Memory B cell (primary cell): ENCODE measurements around the gene GPC3.
"Not testable (repeated sequence)": the region's sequence is repeated elsewhere in the genome, so short reads cannot be mapped to it uniquely, and the experiment has no call there.

Experiments used
- ATAC-seq: fragments of 150-1000 bp; cut with Tn5 transposase; 2 replicates; pipeline ENCODE4 v1.10.0; 2021; ENCODE audit warnings: low read depth, mild to moderate bottlenecking, moderate library complexity
- DNase-seq, 2 donors: peaks; one replicate each; pipeline ENCODE4 v3.0.0; 2022; ENCODE audit warnings: low spot score in 2 of 2
- H3K27ac Mint-ChIP-seq: one replicate; pipeline ENCODE4 v1.8.0; 2022; ENCODE audit warnings: mild to moderate bottlenecking, moderate library complexity, mixed read lengths
- H3K27me3 Mint-ChIP-seq: one replicate; pipeline ENCODE4 v1.8.0; 2022; ENCODE audit warnings: mixed read lengths
- H3K36me3 Mint-ChIP-seq: one replicate; pipeline ENCODE4 v1.8.0; 2022; ENCODE audit warnings: mild to moderate bottlenecking, mixed read lengths
- H3K4me1 Mint-ChIP-seq: one replicate; pipeline ENCODE4 v1.8.0; 2022; ENCODE audit warnings: mixed read lengths
- H3K4me3 Mint-ChIP-seq: one replicate; pipeline ENCODE4 v1.8.0; 2022; ENCODE audit warnings: mild to moderate bottlenecking, moderate library complexity, mixed read lengths
- H3K9me3 Mint-ChIP-seq: one replicate; pipeline ENCODE4 v1.8.0; 2022; ENCODE audit warnings: mixed read lengths

GPC3 gene

DNA sequence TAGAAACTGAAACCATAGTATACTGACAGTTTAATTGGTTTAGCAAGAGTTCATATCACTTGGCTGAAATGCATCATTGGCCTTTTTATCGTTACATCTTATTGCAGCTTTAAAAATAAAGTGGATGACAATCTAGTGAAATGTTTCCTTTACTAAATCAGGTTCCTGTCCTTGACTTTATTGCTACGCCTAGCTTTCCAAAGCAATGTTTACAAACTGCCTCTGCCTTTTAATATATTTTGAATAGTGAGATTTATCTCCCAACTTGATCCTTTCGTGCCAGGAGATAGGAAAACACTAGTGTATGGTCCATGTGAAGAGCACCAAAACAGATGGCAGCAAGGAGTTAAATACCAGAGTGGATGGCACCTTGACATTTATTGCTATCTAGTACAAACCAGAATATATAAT, 67.0 kb downstream of the GPC3 start:
- Mint-ChIP-seq H3K4me1 (peaks cover 6% of the 10 kb centered on the region), H3K27ac (no peak overlapping the region), H3K27me3 (no peaks in the 10 kb centered on the region), H3K36me3 (no peaks in the 10 kb centered on the region), H3K4me3 (no peak overlapping the region), H3K9me3 (no peaks in the 10 kb centered on the region)
- ATAC-seq = no peak
- DNase-seq = no peak

DNA sequence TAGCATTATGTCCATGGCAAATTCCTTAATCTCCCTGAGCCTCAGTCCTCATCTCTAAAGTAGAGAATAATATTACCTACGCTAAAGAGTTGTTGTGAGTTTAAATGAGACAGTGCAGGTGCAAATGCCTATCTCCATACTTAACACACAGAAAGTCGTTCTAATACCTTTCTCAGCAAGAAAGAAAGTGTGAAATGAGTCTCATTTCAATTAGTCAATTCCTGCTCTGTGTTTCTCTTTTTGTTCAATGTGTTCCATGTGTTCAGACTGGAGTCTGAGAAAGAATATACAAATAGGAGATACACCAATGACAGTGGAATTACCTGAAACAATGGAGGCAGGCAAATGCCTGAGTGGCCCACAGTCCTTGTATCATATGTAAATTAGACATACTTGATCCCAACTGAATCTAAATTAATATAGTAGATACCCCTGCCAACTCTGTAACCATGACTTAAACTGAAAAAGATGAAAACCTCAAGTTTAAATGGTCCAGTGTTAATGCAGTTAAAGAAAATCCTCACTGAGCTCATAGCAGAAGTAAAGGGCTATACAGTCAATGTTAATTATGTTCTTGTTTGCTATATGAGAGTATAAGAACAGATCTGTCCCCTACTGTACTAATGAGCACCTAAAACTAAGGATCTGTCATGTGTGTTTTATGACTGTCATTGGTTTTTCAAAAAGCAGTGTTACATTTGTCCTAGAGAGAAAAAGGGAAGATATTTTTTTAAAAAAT, 68.2 kb downstream of the GPC3 start:
- Mint-ChIP-seq H3K4me3 (no peak overlapping the region), H3K9me3 (no peaks in the 10 kb centered on the region), H3K27me3 (peaks cover 2% of the 10 kb centered on the region), H3K4me1 (peaks cover 3% of the 10 kb centered on the region), H3K27ac (no peak overlapping the region), H3K36me3 (no peaks in the 10 kb centered on the region)
- no peak for DNase-seq
- ATAC-seq = no peak

DNA sequence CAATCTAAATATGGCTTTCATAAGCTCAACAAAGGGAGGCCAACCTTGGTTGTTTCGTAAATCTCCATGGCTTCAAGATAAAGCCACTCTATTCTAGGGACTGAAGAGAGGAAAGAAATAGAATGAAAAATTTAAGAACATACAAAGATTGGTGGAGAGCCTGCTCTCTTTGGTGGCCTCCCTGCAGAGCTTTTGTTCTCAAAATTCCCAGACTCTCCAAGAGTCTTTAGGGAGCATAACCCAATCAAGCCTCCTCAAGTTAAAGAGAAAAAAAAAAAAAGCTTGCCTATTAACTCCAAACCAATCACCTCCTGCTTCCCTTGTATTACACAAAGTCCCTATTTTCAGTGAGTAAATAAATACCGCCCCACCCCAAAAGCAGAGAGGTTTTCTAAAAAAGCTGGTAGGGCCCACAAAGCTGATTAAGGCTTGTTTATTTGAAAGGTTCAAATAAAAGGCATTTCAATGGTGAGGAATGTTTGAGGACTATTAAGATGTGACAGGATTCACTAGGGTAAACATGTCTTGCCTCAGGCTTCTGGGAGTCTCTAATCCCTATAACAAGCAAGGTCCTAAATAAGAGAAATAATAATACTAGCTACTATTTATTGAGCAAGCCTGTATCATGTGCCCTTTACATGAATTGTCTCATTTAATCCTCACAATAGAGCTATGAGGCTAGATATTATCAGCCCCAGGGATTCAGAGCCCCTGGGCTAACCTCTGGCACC, 71.6 kb downstream of the GPC3 start:
- Mint-ChIP-seq H3K27me3 (peaks cover 2% of the 10 kb centered on the region), H3K27ac (no peak overlapping the region), H3K36me3 (no peaks in the 10 kb centered on the region), H3K4me1 (no peaks in the 10 kb centered on the region), H3K9me3 (no peaks in the 10 kb centered on the region), H3K4me3 (no peak overlapping the region)
- ATAC-seq (no peak), DNase-seq (no peak)

DNA sequence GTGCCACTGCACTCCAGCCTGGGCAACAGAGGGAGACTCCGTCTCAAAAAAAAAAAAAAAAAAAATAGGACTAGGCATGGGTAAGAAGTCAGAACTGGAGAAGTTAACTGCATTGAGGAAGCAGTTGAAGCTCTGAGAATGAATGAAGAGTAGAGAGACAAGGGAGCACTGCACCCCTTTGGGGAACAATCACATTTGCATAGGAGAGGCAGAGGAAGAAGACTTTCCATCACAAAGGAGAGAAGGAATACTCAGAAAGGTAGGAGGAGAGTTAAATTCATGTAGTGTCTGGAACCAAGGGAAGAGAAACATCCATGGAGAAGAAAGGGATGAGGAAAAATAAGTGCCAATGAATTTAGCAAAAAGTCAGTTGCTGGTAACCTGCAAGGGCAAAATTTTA, 72.4 kb downstream of the GPC3 start:
- no peak for DNase-seq
- Mint-ChIP-seq H3K4me3 (no peak overlapping the region), H3K27ac (no peak overlapping the region), H3K36me3 (no peaks in the 10 kb centered on the region), H3K4me1 (no peaks in the 10 kb centered on the region), H3K9me3 (no peaks in the 10 kb centered on the region), H3K27me3 (peaks cover 2% of the 10 kb centered on the region)
- ATAC-seq = no peak

DNA sequence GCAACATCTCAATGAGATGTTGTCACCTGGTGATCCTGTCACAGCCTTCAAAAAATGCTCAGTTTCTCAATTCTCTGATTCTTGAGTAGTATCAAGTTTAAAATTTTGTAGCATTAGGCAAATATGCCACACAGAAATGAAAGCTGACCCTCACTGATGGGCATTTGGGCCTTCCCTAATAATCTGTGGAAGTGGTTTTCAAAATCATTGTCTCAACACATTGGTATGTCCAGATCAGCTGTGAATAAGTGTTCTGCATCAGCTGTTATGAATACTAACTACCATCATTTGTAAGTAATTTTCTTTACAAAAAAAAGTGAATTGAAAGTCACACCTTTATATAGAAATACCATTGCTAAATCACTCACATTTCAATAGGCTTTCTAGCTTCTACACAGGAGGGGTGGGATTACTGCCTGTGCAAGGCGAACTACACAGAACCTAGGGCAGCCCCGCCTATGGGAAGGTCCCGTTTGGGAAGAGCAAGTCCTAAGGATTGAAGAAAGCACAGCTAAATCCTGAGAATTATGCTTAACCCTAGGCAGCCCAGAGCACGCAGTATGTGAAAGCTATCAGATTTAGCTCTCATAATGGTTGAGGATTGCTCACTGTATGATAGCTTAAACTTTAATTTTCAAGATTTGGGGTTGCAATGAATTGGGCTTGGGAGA, 73.4 kb downstream of the GPC3 start:
- peaks cover 2% of the 10 kb centered on the region for H3K27me3 Mint-ChIP-seq
- no peak overlapping the region for H3K27ac Mint-ChIP-seq
- H3K4me1 Mint-ChIP-seq = no peaks in the 10 kb centered on the region
- no peaks in the 10 kb centered on the region for H3K36me3 Mint-ChIP-seq
- DNase-seq = no peak
- H3K9me3 Mint-ChIP-seq = no peaks in the 10 kb centered on the region
- no peak overlapping the region for H3K4me3 Mint-ChIP-seq
- no peak for ATAC-seq

DNA sequence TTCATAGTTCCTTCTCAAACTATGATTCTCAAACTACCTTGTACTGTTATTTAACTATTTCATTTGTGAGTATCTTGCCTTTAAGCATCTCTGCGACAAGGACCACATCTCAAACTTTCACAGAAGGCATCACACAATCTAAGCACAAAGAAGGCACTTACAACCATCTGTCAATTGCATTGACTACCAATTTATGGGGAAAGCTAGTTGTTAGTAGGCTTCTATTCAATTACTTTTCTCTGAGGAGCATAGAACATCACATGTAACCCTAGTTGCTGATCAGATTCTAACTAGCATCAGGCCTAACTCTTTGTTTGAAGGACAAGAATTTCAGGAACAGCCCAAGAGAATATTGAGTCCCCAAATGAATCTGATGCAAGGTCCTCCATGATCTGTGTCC, 74.9 kb downstream of the GPC3 start:
- no peak for ATAC-seq

DNA sequence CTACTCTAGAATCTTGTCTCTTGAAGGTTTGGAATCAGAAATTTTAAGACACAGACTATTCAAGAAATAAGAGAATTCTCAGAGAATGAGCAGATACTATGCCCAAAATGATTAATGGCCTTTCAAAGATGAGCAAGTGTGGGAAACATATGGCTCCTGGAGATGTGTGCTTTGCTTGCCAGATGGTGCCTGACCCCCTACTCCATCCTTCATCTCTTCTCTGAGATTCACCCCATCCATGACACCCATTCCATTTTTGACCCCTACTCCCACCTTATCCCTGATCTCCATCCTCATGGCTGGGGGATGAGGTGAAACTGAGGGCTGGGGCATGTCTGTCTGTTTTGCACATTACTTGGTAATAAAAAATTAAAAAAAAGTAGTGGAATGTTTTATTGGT, 75.5 kb downstream of the GPC3 start:
- H3K4me1 Mint-ChIP-seq = no peaks in the 10 kb centered on the region
- peaks cover 2% of the 10 kb centered on the region for H3K27me3 Mint-ChIP-seq
- no peak overlapping the region for H3K4me3 Mint-ChIP-seq
- no peaks in the 10 kb centered on the region for H3K36me3 Mint-ChIP-seq
- DNase-seq (no peak), ATAC-seq (no peak)
- no peak overlapping the region for H3K27ac Mint-ChIP-seq
- H3K9me3 Mint-ChIP-seq = no peaks in the 10 kb centered on the region

More for the DNA sequence above, 74.9 kb downstream of the GPC3 start:
- Mint-ChIP-seq H3K27me3 (peaks cover 2% of the 10 kb centered on the region), H3K36me3 (no peaks in the 10 kb centered on the region), H3K4me3 (no peak overlapping the region), H3K9me3 (no peaks in the 10 kb centered on the region), H3K4me1 (no peaks in the 10 kb centered on the region), H3K27ac (no peak overlapping the region)
- DNase-seq = no peak

DNA sequence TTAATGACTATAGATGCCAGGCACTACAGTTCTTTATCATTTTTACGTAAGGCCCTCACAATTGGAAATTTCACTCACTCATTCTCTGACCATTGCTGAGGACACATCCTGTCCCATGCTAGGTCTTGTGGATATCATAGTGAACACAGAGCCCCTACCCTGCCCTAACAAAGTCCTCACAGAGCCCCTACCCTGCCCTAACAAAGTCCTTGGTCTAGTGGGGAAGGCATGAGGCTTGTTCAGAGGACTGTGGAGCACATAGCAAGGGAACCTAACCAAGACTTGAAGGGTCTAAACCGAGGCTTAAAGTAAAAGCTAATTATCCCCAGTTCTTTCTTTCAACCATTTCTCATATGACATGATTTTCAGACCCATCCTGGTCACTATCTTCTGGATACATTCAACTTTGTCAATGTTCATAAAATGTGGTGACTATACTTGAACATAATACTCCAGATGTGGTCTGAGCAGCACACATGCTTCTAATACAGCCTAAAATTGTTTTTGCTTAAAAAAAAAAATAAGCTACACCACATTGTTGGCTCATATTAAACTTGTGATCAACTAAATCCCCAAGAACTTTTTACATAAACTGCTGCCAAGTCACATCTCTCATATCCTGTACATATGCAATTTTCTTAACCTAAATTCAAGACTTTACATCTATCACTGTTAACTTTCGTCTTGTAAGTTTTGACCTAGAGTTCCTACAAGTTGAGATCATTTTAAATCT, 77.0 kb downstream of the GPC3 start:
- ATAC-seq = no peak
- Mint-ChIP-seq H3K36me3 (no peaks in the 10 kb centered on the region), H3K27ac (no peak overlapping the region), H3K9me3 (no peaks in the 10 kb centered on the region), H3K4me1 (no peaks in the 10 kb centered on the region), H3K27me3 (peaks cover 2% of the 10 kb centered on the region), H3K4me3 (no peak overlapping the region)
- DNase-seq = no peak

DNA sequence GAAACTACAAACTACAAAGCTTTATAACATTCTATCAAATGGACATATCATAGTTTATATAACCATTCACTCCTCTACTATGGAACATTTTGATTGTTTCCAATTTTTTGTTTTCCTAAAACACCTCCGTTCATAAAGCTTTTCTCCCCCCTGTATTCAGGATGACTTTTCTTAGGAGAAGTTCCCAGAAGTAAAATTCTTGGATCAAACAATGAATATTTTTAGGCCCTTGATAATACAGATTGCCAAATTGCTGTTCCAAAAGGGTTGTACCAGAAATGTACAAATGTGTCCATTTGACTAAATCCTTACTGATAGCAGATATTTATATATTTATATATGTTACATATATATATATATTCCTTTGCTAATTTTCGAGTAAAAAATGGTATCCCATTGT, 77.8 kb downstream of the GPC3 start:
- Mint-ChIP-seq H3K27me3 (no peaks in the 10 kb centered on the region), H3K27ac (no peak overlapping the region), H3K36me3 (no peaks in the 10 kb centered on the region), H3K4me1 (no peaks in the 10 kb centered on the region), H3K9me3 (no peaks in the 10 kb centered on the region), H3K4me3 (no peak overlapping the region)
- DNase-seq (no peak), ATAC-seq (no peak)

DNA sequence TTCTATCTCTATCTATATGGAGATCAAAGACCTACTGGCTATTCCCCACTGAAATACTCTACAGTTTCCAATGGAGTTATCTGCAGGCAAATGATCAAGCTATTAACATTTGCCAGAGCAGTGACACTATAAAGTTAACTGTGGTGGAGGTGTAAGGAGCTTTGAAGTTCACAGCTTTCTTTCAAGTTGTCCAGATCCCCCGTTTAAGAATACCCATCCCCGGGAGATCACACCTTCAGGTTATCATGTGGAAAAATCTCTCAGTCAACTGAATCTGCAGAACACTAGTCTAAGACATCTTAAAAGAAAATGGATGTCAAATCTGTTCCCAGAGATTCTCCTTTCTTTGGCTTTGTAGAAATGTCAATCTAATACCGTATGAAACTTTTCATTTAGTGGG, 80.1 kb downstream of the GPC3 start:
- DNase-seq (no peak), ATAC-seq (no peak)
- H3K4me1 Mint-ChIP-seq = no peaks in the 10 kb centered on the region
- no peak overlapping the region for H3K27ac Mint-ChIP-seq
- no peaks in the 10 kb centered on the region for H3K27me3 Mint-ChIP-seq
- H3K36me3 Mint-ChIP-seq = no peaks in the 10 kb centered on the region
- H3K9me3 Mint-ChIP-seq = no peaks in the 10 kb centered on the region
- no peak overlapping the region for H3K4me3 Mint-ChIP-seq

DNA sequence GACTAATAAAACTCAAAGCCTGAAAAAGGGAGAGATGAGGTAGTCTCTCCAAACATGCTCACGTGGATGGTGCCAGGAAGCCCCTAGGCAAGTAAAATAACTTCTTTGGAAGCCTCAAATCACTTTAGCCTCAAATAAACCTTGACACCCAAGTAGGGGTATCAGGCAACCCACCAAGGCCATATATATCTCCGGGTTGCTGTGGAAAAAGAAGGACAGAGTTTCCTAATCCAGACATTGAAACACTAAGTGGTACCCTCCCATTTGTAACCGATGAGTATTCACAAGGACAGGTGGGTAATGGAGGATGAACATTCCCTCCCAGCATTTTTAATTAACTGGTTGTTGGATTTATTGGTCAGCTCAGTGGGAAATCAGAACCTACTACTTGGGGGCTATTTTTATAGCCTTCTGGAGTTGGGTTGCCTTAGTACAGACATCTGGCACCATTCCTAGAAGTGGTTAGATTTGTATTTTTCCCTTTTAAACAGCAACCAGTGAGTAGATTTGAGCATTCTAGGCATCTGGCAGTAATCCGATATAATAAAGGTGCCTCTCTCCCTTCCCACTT, 87.7 kb downstream of the GPC3 start:
- H3K4me3 Mint-ChIP-seq = no peak overlapping the region
- H3K27ac Mint-ChIP-seq = no peak overlapping the region
- no peaks in the 10 kb centered on the region for H3K27me3 Mint-ChIP-seq
- H3K4me1 Mint-ChIP-seq = no peaks in the 10 kb centered on the region
- ATAC-seq (no peak), DNase-seq (no peak)
- no peaks in the 10 kb centered on the region for H3K36me3 Mint-ChIP-seq
- no peaks in the 10 kb centered on the region for H3K9me3 Mint-ChIP-seq

DNA sequence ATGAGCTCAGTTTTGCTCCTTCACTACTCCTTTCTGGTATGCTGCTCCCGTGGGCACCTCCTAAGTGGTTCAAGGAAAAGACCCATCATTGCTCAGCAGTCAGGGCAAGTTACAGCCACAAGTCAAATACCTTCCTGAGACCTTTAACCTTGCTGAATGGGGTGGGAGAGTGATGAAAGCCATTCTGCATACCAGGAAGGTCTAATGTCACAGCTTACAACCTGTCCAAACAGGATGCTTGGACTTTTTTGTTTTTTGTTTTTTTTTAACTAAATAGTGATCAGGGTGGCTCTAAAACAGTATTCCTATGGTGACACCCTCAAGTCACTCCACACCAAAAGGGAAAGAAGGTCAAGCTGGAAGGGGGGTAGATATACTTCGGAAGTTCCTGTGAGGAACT, 93.1 kb downstream of the GPC3 start:
- no peaks in the 10 kb centered on the region for H3K4me1 Mint-ChIP-seq
- DNase-seq = no peak
- H3K27me3 Mint-ChIP-seq = no peaks in the 10 kb centered on the region
- no peaks in the 10 kb centered on the region for H3K36me3 Mint-ChIP-seq
- no peak overlapping the region for H3K4me3 Mint-ChIP-seq
- H3K9me3 Mint-ChIP-seq = no peaks in the 10 kb centered on the region
- no peak overlapping the region for H3K27ac Mint-ChIP-seq
- no peak for ATAC-seq

DNA sequence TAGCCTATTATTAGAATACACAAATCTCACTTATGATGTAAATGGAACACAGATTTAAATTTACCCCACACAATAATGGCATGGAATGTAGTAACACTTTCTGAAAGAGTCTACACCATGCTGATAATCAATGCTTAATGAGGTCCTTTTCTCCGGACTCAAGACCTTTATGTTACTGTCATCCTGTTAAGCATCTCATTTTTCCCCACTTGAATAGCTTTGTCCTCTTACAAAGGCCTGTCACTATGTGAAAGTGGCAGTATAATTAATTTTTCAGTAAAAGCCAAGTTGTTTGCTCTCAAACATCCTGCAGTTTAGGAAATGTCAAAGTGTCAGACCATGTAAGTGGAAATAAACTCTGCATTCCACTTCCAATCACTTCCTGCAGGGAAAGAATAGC, 96.4 kb downstream of the GPC3 start:
- ATAC-seq (no peak), DNase-seq (no peak)
- Mint-ChIP-seq H3K27ac (no peak overlapping the region), H3K9me3 (no peaks in the 10 kb centered on the region), H3K4me3 (no peak overlapping the region), H3K36me3 (no peaks in the 10 kb centered on the region), H3K4me1 (no peaks in the 10 kb centered on the region), H3K27me3 (no peaks in the 10 kb centered on the region)

DNA sequence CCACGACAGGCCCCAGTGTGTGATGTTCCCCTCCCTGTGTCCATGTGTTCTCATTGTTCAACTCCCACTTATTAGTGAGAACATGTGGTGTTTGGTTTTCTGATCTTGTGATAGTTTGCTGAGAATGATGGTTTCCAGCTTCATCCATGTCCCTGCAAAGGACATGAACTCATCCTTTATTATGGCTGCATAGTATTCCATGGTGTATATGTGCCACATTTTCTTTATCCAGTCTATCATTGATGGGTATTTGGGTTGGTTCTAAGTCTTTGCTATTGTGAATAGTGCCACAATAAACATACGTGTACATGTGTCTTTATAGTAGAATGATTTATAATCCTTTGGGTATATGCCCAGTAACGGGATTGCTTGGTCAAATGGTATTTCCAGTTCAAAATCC, 97.3 kb downstream of the GPC3 start:
- not testable (repeated sequence) for H3K27ac Mint-ChIP-seq, ATAC-seq, H3K4me3 Mint-ChIP-seq, H3K4me1 Mint-ChIP-seq, H3K9me3 Mint-ChIP-seq, DNase-seq, H3K27me3 Mint-ChIP-seq, H3K36me3 Mint-ChIP-seq
